GM21515 (cell line): ENCODE data around the gene ACOT13.
"Not testable (repeated sequence)": the region's sequence is repeated elsewhere in the genome, so short reads cannot be mapped to it uniquely, and the experiment has no call there.

ENCODE experiments used
- ATAC-seq: cut with Tn5 transposase; IDR thresholded peaks from one replicate; pipeline ENCODE4 v1.9.1; 2021; ENCODE audit not compliant: unreplicated experiment

ACOT13 gene

DNA sequence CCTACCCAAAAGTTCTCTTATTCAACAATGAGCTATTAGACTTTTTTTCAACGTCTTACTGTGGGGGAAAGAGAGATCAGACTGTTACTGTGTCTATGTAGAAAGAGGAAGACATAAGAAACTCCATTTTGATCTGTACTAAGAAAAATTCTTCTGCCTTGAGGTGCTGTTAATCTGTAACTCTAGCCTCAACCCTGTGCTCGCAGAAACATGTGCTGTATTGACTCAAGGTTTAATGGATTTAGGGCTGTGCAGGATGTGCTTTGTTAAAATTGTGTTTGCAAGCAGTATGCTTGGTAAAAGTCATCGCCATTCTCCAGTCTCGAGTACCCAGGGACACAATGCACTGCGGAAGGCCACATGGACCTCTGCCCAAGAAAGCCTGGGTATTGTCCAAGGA lies 5.1 kb upstream of the ACOT13 start:
- ATAC-seq = not testable (repeated sequence)

GRCh38 chr6:24662236-24662635 lies 4.6 kb upstream of the ACOT13 start:
- ATAC-seq = no peak

GRCh38 chr6:24663189-24663588 lies 3.7 kb upstream of the ACOT13 start:
- ATAC-seq = no peak

GRCh38 chr6:24664046-24664987 lies 2.6 kb upstream of the ACOT13 start:
- no peak for ATAC-seq

DNA sequence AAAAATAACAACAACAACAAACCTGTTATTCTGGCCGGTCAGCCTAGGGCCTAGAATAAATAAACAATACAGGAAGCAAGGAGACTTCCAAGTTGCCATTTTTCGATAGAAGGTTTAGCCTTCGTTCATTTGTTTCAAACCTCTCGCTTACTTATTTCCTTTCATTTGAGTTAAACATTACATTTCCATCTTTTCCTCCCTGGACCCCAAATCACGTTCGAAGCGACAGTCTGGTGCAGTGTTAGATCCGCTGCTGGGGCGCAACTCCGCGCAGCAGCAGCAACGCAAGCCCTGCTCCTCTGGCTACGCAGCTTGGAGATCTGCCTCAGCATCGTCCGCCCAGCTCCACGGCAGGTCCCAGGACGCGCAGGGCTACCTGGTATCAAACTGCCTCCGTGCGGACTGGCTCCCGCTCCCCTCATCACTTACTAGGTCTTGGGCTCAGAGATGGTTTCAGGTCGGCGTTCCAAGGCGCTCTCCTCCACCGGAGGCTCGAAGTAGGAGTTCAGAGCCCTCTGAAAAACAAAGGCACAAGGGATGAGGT lies 708 bp upstream of the ACOT13 start:
- peak; percentile 39 for ATAC-seq

- no peak for ATAC-seq
Observed at GRCh38 chr6:24667378-24667803, 514 bp downstream of the ACOT13 start.

- not testable (repeated sequence) for ATAC-seq
Observed at GRCh38 chr6:24668066-24668996, 1.5 kb downstream of the ACOT13 start.

- no peak for ATAC-seq
Observed at GRCh38 chr6:24668997-24669361, 2.1 kb downstream of the ACOT13 start.

DNA sequence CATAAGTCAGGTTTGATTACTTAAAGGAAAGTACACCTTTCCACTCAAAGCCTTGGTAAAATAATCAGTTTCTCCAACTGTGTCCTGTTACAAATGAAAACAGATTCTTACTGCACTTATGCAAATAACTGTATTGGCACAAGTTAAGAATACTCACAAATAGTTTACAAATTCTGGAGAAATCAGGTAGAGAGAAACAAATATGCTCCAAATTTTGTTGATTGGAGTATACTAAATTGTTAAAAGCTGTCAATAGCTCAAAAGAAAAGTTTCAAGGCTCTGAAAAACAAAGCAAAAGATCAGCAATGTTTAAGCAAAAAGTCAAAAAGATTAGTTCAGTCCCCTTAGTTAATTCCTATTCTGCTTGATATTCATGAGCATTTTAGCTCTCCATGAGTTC lies 3.6 kb downstream of the ACOT13 start:
- ATAC-seq = not testable (repeated sequence)

DNA sequence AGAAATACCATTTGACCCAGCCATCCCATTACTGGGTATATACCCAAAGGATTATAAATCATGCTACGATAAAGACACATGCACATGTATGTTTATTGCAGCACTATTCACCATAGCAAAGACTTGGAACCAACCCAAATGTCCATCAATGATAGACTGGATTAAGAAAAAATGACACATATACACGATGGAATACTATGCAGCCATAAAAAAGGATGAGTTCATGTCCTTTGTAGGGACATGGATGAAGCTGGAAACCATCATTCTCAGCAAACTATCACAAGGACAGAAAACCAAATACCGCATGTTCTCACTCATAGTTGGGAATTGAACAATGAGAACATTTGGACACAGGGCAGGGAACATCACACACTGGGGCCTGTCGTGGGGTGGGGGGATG lies 4.2 kb downstream of the ACOT13 start:
- ATAC-seq = not testable (repeated sequence)

DNA sequence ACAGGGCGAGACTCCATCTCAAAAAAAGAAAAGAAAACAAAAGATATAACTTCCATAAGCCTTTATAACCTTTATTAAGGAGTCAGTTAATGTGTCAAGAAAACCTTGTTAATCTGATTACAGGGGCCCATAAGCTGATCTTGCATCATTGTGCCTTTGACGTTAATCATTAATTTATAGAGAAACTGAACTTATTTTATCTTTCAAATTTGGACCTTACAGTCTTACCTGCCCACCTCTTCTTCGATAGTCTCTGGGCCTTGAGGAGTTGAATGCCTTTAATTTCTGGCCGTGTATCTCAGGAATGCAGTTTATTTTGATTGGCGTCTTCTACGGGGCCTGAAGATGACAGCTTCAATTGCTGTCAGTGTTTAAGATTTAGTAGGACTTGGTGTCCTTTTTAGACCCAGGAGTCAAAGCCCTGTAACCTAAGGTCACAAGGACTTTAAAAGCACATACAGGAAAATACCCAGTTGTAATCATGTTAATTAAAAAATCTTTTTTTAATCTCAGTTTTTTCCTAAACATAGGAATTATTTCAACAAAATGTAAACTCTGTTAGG lies 5.8 kb downstream of the ACOT13 start:
- no peak for ATAC-seq

DNA sequence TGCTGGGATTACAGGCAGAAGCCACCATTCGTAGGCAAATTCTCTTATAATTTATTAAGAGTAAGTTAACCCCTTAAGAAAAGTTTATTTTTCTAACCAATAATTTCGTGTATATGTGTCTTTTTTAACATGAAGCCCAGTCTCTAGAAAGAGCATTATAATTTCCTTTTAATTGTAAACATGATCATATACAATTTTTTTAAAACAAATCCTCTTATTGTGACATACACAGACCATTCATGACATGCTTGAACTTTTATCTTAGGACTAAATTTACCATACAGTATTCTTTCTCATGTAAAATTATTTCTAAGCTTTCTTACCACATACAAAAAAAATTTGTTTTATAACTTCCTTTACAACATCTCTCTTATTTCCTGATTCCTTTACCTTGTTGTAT lies 6.7 kb downstream of the ACOT13 start:
- ATAC-seq = no peak

DNA sequence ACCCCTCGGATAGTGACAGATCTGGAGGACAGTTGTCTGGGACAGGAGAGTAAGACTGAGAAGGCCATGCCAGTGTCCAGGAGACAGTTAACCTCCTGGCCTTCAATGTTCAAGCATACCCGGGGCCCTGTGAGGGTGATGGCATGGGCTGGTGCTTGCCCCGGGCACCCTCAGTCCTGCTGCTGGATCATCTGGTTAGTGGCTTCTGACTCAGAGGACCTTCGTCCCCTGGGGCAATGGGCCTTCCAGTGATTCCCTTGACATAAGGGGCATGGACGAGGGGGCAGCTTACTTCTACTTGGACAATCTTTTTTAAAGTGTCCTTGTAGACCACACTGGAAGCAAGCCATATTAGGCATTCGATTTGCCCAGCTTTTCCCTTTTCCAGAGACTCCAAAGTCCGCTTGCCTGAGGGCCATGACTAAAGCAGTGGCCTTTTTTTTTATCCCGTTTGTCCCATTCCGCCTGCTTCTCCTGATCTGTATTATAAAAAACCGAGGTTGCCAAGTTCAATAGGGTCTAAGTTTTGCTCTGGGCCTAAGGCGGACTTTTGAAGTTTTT lies 12.0 kb downstream of the ACOT13 start:
- not testable (repeated sequence) for ATAC-seq

- ATAC-seq = no peak
Observed at GRCh38 chr6:24680582-24680981, 13.7 kb downstream of the ACOT13 start.

DNA sequence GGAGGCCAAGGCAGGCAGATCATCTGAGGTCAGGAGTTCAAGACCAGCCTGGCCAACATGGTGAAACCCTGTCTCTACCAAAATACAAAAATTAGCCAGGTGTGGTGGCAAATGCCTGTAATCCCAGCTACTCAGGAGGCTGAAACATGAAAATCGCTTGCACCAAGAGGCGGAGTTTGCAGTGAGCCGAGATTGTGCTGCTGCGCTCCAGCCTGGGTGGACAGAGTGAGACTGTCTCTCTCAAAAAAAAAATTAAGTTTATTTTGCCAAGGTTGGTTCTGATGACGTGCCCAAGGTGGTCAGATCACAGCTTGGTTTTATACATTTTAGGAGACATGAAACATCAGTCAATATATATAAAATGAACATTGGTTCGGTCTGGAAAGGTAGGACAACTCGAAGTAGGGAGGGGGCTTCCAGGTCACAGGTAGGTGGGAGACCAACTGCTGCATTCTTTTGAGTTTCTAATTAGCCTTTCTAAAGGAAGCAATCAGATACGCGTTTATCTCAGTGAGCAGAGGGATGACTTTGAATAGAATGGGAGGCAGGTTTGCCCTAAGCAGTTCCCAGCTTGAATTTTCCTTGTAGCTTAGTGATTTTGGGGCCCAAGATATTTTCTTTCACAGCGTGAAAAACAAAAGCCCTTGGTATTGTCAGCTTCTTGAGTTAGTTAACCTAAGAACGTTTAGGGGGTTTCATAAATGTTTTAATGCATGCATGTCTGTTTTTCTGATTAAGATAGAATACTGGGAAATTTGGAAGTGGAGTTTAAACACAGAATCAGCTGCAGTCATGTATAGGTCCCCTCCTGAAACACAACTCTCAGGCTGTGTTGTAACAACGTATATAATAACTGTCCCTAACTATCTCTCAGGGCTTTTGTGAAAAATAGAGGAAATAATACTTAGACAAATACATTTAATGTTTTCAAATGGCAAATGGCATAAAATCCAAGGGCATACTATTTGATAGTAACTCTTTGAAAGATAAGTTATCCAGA lies 16.7 kb downstream of the ACOT13 start:
- no peak for ATAC-seq

- no peak for ATAC-seq
Observed at GRCh38 chr6:24686408-24686807, 19.5 kb downstream of the ACOT13 start.

DNA sequence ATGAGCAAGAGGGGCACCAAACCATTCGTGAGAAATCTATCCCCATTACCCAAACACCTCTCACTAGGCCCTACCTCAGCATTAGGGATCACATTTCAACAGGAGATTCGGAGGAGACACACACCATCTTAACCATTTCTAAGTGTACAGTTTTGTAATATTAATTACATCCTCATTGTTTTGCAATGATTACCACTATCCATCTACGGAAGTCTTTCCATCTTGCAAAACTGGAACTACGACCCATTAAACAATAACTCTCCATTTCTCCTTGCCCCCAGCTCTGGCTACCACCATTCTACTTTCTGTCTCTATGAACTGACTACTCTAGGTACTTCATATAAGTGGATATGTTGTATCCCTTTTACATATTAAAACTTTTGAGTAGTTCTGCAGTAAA lies 20.1 kb downstream of the ACOT13 start:
- no peak for ATAC-seq

DNA sequence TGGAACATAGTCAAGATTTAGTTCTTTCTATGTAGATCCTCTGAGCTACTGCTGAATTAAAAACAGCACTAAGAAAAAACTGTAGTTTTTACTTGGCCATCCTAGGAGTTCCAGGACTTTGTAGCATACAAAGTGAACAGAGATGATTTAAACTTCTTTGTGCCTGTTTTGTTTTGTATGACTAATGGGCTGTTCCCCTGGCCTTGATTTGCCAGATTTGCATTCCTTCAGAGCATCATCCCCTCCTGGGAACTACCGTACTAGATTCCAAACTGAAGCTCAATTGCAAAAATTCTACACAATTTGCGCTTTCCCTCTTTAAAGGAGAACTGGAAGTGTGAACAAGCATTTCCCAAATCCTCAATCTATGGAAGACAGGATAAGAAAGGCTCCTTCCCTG lies 23.1 kb downstream of the ACOT13 start:
- ATAC-seq = no peak

GRCh38 chr6:24690593-24690992 lies 23.7 kb downstream of the ACOT13 start:
- ATAC-seq = no peak

- ATAC-seq = no peak
Observed at GRCh38 chr6:24691550-24691949, 24.7 kb downstream of the ACOT13 start.
